WERI-Rb-1 (cell line): ENCODE data around the gene ATF7.
A peak's percentile ranks its signal among the peaks of the same experiment; 100 is the strongest.

Experiments used
- DNase-seq: peaks from one replicate; pipeline ENCODE4 v3.0.0-alpha.2; 2020
- H3K27ac ChIP-seq: fragments of 250-450 bp; sonication (Bioruptor Pico); 2 replicates; pipeline ENCODE4 v1.5.1; 2020; ENCODE audit warnings: mild to moderate bottlenecking, moderate library complexity
- H3K27me3 ChIP-seq: fragments of 250-450 bp; sonication (Bioruptor Pico); 2 replicates; pipeline ENCODE4 v1.5.1; 2021; ENCODE audit warnings: mild to moderate bottlenecking, low read depth, moderate library complexity; ENCODE audit not compliant: insufficient read depth, severe bottlenecking
- H3K36me3 ChIP-seq: fragments of 250-450 bp; sonication (Bioruptor Pico); 2 replicates; pipeline ENCODE4 v1.5.1; 2020; ENCODE audit warnings: mild to moderate bottlenecking, moderate library complexity
- H3K4me3 ChIP-seq: 2 replicates; pipeline ENCODE4 v1.5.1; 2011; ENCODE audit warnings: low read depth, mild to moderate bottlenecking, control low read depth, low read length
- H3K9me3 ChIP-seq: fragments of 250-450 bp; sonication (Bioruptor Pico); 2 replicates; pipeline ENCODE4 v1.5.1; 2021; ENCODE audit warnings: mild to moderate bottlenecking, moderate library complexity; ENCODE audit not compliant: severe bottlenecking
- CTCF ChIP-seq: IDR thresholded peaks from 2 replicates; pipeline ENCODE4 v1.5.1; 2011; ENCODE audit warnings: low read depth, mild to moderate bottlenecking, control low read depth, inconsistent platforms, low read length

Gene ATF7

GRCh38 chr12:53461059-53461458 is 165.1 kb downstream of the ATF7 start:
- Histone ChIP-seq H3K9me3 (no peaks in the 10 kb centered on the region), H3K27me3 (no peaks in the 10 kb centered on the region), H3K27ac (no peak overlapping the region), H3K4me3 (no peak overlapping the region), H3K36me3 (peaks cover 99% of the 10 kb centered on the region)
- DNase-seq, result peak; percentile 58
- no peak for TF ChIP-seq CTCF

- Histone ChIP-seq H3K27me3 (no peaks in the 10 kb centered on the region), H3K27ac (no peak overlapping the region), H3K36me3 (peaks cover 100% of the 10 kb centered on the region), H3K4me3 (no peak overlapping the region), H3K9me3 (no peaks in the 10 kb centered on the region)
- TF ChIP-seq CTCF, result no peak
- DNase-seq, result no peak
These were observed 167.1 kb downstream of the ATF7 start for GRCh38 chr12:53459097-53459496.
